Omental fat pad (tissue), 4 donors: ENCODE data around the gene DAD1. TPM values are rescaled to one million over a fixed set of nuclear protein-coding genes. Genes with fewer than 3 reads are reported as not detected.
A peak's percentile ranks its signal among the peaks of the same experiment; 100 is the strongest.

Experiments used
- ATAC-seq: fragments of 150-250 bp; one replicate; pipeline ENCODE4 v1.9.1; 2016; ENCODE audit warnings: mild to moderate bottlenecking, moderate library complexity; ENCODE audit not compliant: low FRiP score
- DNase-seq: peaks from one replicate; pipeline ENCODE4 v3.0.0-alpha.2; 2019; ENCODE audit warnings: low spot score
- CTCF ChIP-seq, 3 donors: fragments of 450-650 bp; IDR thresholded peaks; one replicate each; pipeline ENCODE4 v1.5.1; 2016 to 2017; ENCODE audit warnings: antibody characterized with exemption in 3 of 3, mild to moderate bottlenecking in 3 of 3, moderate library complexity in 2 of 3
- total RNA-seq, 4 donors: library from RNA; depleted of rRNA; stranded (reverse); fragments of >200 nt; gene quantifications; one replicate each; pipeline ENCODE4 v1.1.0, GENCODE V29; 2016

The DAD1 gene
- total RNA-seq, 4 donors from 2014 or later: 156 to 272 (median 244) TPM

DNA sequence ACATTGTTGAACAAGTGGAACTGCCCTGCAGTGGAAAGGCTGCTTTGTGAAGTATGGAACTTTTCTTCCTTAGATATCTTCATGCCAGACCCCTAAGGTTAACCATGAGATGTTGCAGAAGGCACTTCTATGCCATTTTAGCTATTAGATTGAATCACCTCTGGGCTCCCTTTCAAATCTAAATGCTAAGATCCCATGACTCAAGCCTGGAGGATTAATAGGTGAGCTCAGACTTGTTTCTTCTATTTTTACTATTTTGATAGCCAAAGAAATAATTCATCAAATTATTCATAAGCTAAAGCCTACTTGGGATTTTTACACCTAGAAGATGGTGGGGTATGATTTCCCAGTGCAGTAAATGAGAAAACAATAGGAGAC, 64.3 kb downstream of the DAD1 start:
- no peak for TF ChIP-seq CTCF (IDR thresholded peaks at IDR 0.05)
- DNase-seq (no peak), ATAC-seq (peak; percentile 52)

DNA sequence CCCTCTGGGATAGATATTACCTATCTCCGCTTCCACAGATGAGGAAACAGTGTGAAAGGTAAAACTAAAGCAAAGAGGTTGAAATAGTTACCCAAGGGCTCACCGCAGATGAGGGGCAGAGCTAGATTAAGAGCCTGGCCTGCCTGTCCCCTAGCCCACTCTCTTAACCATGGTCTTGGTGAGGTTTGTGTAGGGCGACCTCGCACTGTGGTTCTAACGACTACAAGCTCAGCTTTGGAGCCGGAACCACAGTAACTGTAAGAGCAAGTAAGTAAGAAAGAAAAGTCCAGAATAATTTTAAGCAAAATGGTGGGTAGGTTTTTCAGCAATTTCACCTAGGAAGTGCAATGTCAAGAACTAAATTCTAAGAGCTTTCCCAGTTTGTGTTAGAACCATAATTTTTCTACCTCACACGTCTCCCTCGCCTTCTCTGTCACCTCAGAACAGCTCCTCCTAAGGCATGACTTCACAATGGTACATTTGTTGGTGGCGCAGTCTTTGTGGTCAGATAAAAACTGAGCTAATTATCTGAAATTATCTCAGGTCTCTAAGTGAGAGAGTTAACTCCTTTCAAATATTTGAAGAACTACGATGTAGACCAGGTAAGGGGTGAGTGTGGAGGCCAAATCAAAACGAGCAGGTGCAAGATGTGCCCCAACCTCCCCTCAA, 64.8 kb downstream of the DAD1 start:
- DNase-seq (no peak), ATAC-seq (no peak)
- no peak for TF ChIP-seq CTCF (IDR thresholded peaks at IDR 0.05)

DNA sequence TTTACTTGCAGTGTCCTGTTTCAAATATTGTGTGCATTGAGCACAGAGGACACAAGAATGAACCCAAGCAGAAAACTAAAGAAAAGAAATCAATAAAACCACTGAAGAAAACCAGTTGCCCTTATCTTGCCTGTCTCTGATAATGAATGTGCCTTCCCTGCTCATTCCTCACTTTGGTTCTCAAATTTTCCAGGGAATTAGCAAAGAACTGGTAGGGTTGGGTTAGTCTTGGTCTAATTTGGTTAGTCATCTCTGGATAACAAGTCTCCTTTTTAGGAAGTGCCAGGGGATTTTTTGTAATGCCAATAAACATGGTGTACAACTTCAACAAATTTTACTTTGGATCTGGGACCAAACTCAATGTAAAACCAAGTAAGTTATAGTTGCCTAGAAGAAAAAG, 65.7 kb downstream of the DAD1 start:
- no peak for TF ChIP-seq CTCF (IDR thresholded peaks at IDR 0.05)
- DNase-seq: no peak
- no peak for ATAC-seq

GRCh38 chr14:22522466-22522957, 66.5 kb downstream of the DAD1 start:
- ATAC-seq: no peak
- no peak for DNase-seq
- no peak for TF ChIP-seq CTCF (IDR thresholded peaks at IDR 0.05)

- ATAC-seq: no peak
- no peak for DNase-seq
- TF ChIP-seq CTCF (IDR thresholded peaks at IDR 0.05): no peak
Measured at GRCh38 chr14:22521449-22522239, 67.4 kb downstream of the DAD1 start.

GRCh38 chr14:22520796-22521195, 68.2 kb downstream of the DAD1 start:
- DNase-seq: no peak
- no peak for TF ChIP-seq CTCF (IDR thresholded peaks at IDR 0.05)
- ATAC-seq: no peak
